ENCODE results near the gene PRPSAP1.

The PRPSAP1 gene

GRCh38 chr17:76331083-76331482, 22.6 kb downstream of the PRPSAP1 start:
- peaks cover 22% of the 10 kb centered on the region for H3K36me3 ChIP-seq (ENCODE audit: insufficient read depth, low read length)

GRCh38 chr17:76329664-76330063, 24.1 kb downstream of the PRPSAP1 start:
- Histone ChIP-seq H3K27me3 (ENCODE audit: control insufficient read depth in 1 of 2, insufficient read depth in 2 of 2, low read length in 2 of 2) (no peaks in the 10 kb centered on the region), H3K9me3 (ENCODE audit: low read length) (no peaks in the 10 kb centered on the region), H3K4me3 (ENCODE audit: low read depth in 1 of 2, low read length in 2 of 2) (no peak overlapping the region), H3K27ac (ENCODE audit: low read depth, low read length) (no peak overlapping the region), H3K4me1 (ENCODE audit: insufficient read depth, low read length) (no peaks in the 10 kb centered on the region), H3K9ac (ENCODE audit: low read length) (no peak overlapping the region), H3K36me3 (ENCODE audit: insufficient read depth, low read length) (peaks cover 22% of the 10 kb centered on the region)

More at GRCh38 chr17:76331083-76331482, 22.6 kb downstream of the PRPSAP1 start:
- no peak overlapping the region for H3K9ac ChIP-seq (ENCODE audit: low read length)
- H3K27ac ChIP-seq (ENCODE audit: low read depth, low read length) = no peak overlapping the region
- no peaks in the 10 kb centered on the region for H3K9me3 ChIP-seq (ENCODE audit: low read length)
- H3K4me3 ChIP-seq (ENCODE audit: low read depth in 1 of 2, low read length in 2 of 2) = no peak overlapping the region
- H3K27me3 ChIP-seq (ENCODE audit: control insufficient read depth in 1 of 2, insufficient read depth in 2 of 2, low read length in 2 of 2) = no peaks in the 10 kb centered on the region
- H3K4me1 ChIP-seq (ENCODE audit: insufficient read depth, low read length) = no peaks in the 10 kb centered on the region

- Histone ChIP-seq H3K36me3 (ENCODE audit: insufficient read depth, low read length) (peaks cover 31% of the 10 kb centered on the region), H3K27me3 (ENCODE audit: control insufficient read depth in 1 of 2, insufficient read depth in 2 of 2, low read length in 2 of 2) (no peaks in the 10 kb centered on the region), H3K27ac (ENCODE audit: low read depth, low read length) (no peak overlapping the region), H3K4me1 (ENCODE audit: insufficient read depth, low read length) (no peaks in the 10 kb centered on the region), H3K9ac (ENCODE audit: low read length) (no peak overlapping the region), H3K4me3 (ENCODE audit: low read depth in 1 of 2, low read length in 2 of 2) (no peak overlapping the region), H3K9me3 (ENCODE audit: low read length) (no peaks in the 10 kb centered on the region)
Measured at GRCh38 chr17:76327696-76328095, 26.0 kb downstream of the PRPSAP1 start.

GRCh38 chr17:76326306-76326705, 27.4 kb downstream of the PRPSAP1 start:
- Histone ChIP-seq H3K36me3 (ENCODE audit: insufficient read depth, low read length) (peaks cover 39% of the 10 kb centered on the region), H3K4me3 (ENCODE audit: low read depth in 1 of 2, low read length in 2 of 2) (no peak overlapping the region), H3K4me1 (ENCODE audit: insufficient read depth, low read length) (no peaks in the 10 kb centered on the region), H3K9ac (ENCODE audit: low read length) (no peak overlapping the region), H3K27ac (ENCODE audit: low read depth, low read length) (no peak overlapping the region), H3K9me3 (ENCODE audit: low read length) (no peaks in the 10 kb centered on the region), H3K27me3 (ENCODE audit: control insufficient read depth in 1 of 2, insufficient read depth in 2 of 2, low read length in 2 of 2) (no peaks in the 10 kb centered on the region)

- peaks cover 22% of the 10 kb centered on the region for H3K36me3 ChIP-seq (ENCODE audit: insufficient read depth, low read length)
- H3K9ac ChIP-seq (ENCODE audit: low read length) = no peak overlapping the region
- no peaks in the 10 kb centered on the region for H3K9me3 ChIP-seq (ENCODE audit: low read length)
- H3K4me1 ChIP-seq (ENCODE audit: insufficient read depth, low read length) = no peaks in the 10 kb centered on the region
- no peak overlapping the region for H3K4me3 ChIP-seq (ENCODE audit: low read depth in 1 of 2, low read length in 2 of 2)
- H3K27me3 ChIP-seq (ENCODE audit: control insufficient read depth in 1 of 2, insufficient read depth in 2 of 2, low read length in 2 of 2) = no peaks in the 10 kb centered on the region
- no peak overlapping the region for H3K27ac ChIP-seq (ENCODE audit: low read depth, low read length)
Measured at GRCh38 chr17:76318586-76318985, 35.1 kb downstream of the PRPSAP1 start.

- Histone ChIP-seq H3K36me3 (ENCODE audit: insufficient read depth, low read length) (peaks cover 24% of the 10 kb centered on the region), H3K27ac (ENCODE audit: low read depth, low read length) (no peak overlapping the region), H3K4me1 (ENCODE audit: insufficient read depth, low read length) (no peaks in the 10 kb centered on the region), H3K9me3 (ENCODE audit: low read length) (no peaks in the 10 kb centered on the region), H3K27me3 (ENCODE audit: control insufficient read depth in 1 of 2, insufficient read depth in 2 of 2, low read length in 2 of 2) (no peaks in the 10 kb centered on the region), H3K4me3 (ENCODE audit: low read depth in 1 of 2, low read length in 2 of 2) (no peak overlapping the region), H3K9ac (ENCODE audit: low read length) (no peak overlapping the region)
Measured at GRCh38 chr17:76317535-76317934, 36.2 kb downstream of the PRPSAP1 start.

GRCh38 chr17:76314392-76315227, 39.1 kb downstream of the PRPSAP1 start:
- Histone ChIP-seq H3K9me3 (ENCODE audit: low read length) (no peaks in the 10 kb centered on the region), H3K4me3 (ENCODE audit: low read depth in 1 of 2, low read length in 2 of 2) (no peak overlapping the region), H3K27ac (ENCODE audit: low read depth, low read length) (no peak overlapping the region), H3K4me1 (ENCODE audit: insufficient read depth, low read length) (no peaks in the 10 kb centered on the region), H3K27me3 (ENCODE audit: control insufficient read depth in 1 of 2, insufficient read depth in 2 of 2, low read length in 2 of 2) (no peaks in the 10 kb centered on the region), H3K9ac (ENCODE audit: low read length) (no peak overlapping the region), H3K36me3 (ENCODE audit: insufficient read depth, low read length) (peaks cover 31% of the 10 kb centered on the region)

GRCh38 chr17:76312735-76313134, 41.0 kb downstream of the PRPSAP1 start:
- Histone ChIP-seq H3K9ac (ENCODE audit: low read length) (no peak overlapping the region), H3K27me3 (ENCODE audit: control insufficient read depth in 1 of 2, insufficient read depth in 2 of 2, low read length in 2 of 2) (no peaks in the 10 kb centered on the region), H3K9me3 (ENCODE audit: low read length) (no peaks in the 10 kb centered on the region), H3K27ac (ENCODE audit: low read depth, low read length) (no peak overlapping the region), H3K36me3 (ENCODE audit: insufficient read depth, low read length) (peaks cover 27% of the 10 kb centered on the region), H3K4me3 (ENCODE audit: low read depth in 1 of 2, low read length in 2 of 2) (no peak overlapping the region), H3K4me1 (ENCODE audit: insufficient read depth, low read length) (no peaks in the 10 kb centered on the region)

- peaks cover 27% of the 10 kb centered on the region for H3K36me3 ChIP-seq (ENCODE audit: insufficient read depth, low read length)
- H3K4me1 ChIP-seq (ENCODE audit: insufficient read depth, low read length) = no peaks in the 10 kb centered on the region
Measured at GRCh38 chr17:76309461-76309860, 44.3 kb downstream of the PRPSAP1 start.

GRCh38 chr17:76307966-76308338, 45.8 kb downstream of the PRPSAP1 start, which contains the start of gene QRICH2:
TSS of gene QRICH2 (minus strand) at chr17:76308276. CDS start at chr17:76307998, 278 bp downstream.
- Histone ChIP-seq H3K4me1 (ENCODE audit: insufficient read depth, low read length) (no peaks in the 10 kb centered on the region), H3K27ac (ENCODE audit: low read depth, low read length) (no peak within 1 kb of the TSS), H3K36me3 (ENCODE audit: insufficient read depth, low read length) (peaks cover 18% of the 10 kb centered on the region), H3K27me3 (ENCODE audit: control insufficient read depth in 1 of 2, insufficient read depth in 2 of 2, low read length in 2 of 2) (no peaks in the 10 kb centered on the region), H3K9me3 (ENCODE audit: low read length) (no peaks in the 10 kb centered on the region), H3K4me3 (ENCODE audit: low read depth in 1 of 2, low read length in 2 of 2) (no peak within 1 kb of the TSS), H3K9ac (ENCODE audit: low read length) (no peak within 1 kb of the TSS)

More at GRCh38 chr17:76309461-76309860, 44.3 kb downstream of the PRPSAP1 start:
- Histone ChIP-seq H3K27ac (ENCODE audit: low read depth, low read length) (no peak overlapping the region), H3K4me3 (ENCODE audit: low read depth in 1 of 2, low read length in 2 of 2) (no peak overlapping the region), H3K9ac (ENCODE audit: low read length) (no peak overlapping the region), H3K9me3 (ENCODE audit: low read length) (no peaks in the 10 kb centered on the region), H3K27me3 (ENCODE audit: control insufficient read depth in 1 of 2, insufficient read depth in 2 of 2, low read length in 2 of 2) (no peaks in the 10 kb centered on the region)

- H3K27me3 ChIP-seq (ENCODE audit: control insufficient read depth in 1 of 2, insufficient read depth in 2 of 2, low read length in 2 of 2) = no peaks in the 10 kb centered on the region
- no peak overlapping the region for H3K9ac ChIP-seq (ENCODE audit: low read length)
- H3K9me3 ChIP-seq (ENCODE audit: low read length) = no peaks in the 10 kb centered on the region
- H3K36me3 ChIP-seq (ENCODE audit: insufficient read depth, low read length) = peaks cover 13% of the 10 kb centered on the region
- H3K4me1 ChIP-seq (ENCODE audit: insufficient read depth, low read length) = no peaks in the 10 kb centered on the region
- H3K4me3 ChIP-seq (ENCODE audit: low read depth in 1 of 2, low read length in 2 of 2) = no peak overlapping the region
- H3K27ac ChIP-seq (ENCODE audit: low read depth, low read length) = no peak overlapping the region
Measured at GRCh38 chr17:76307299-76307965, 46.3 kb downstream of the PRPSAP1 start.
